Measurements from ENCODE around the gene CTAGE6.
"Not testable (repeated sequence)": the region's sequence is repeated elsewhere in the genome, so short reads cannot be mapped to it uniquely, and the experiment has no call there.

DNA sequence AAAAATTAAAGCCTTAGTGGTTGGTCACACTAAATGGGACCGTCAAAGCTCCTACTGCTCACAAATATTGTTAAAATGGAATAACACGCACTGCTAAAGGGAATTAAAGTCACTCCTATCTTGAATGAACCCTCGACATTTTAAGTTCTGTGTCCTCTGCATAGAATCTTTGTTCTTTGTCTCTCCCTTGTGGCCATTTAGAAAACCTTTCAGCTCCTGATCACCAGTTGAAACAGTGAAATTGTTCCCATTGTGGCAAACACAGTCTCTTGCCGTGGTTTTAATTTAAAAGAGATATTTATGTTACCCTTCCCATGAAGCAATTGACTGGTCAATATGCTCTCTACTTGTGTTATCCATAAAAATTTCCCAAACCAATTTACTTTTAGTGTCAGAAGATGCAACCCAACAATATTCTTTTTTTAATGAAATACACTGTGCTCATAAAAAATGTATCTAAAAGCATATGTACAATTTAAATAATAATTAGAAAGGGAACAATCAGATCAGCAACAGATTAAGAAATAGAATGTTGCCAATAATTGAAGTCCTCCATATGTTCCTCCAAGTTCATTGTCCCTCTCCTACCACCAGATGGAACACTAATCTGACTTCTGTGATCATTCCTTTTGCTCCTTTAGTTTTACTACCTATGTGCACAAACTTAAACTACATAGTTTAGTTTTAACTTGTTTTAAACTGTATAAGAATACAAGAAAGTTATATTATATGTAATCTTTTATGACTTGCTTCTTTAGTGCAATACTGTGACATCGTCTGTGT is 20.3 kb downstream of the CTAGE6 start:
- TF ChIP-seq, protein P1, sequence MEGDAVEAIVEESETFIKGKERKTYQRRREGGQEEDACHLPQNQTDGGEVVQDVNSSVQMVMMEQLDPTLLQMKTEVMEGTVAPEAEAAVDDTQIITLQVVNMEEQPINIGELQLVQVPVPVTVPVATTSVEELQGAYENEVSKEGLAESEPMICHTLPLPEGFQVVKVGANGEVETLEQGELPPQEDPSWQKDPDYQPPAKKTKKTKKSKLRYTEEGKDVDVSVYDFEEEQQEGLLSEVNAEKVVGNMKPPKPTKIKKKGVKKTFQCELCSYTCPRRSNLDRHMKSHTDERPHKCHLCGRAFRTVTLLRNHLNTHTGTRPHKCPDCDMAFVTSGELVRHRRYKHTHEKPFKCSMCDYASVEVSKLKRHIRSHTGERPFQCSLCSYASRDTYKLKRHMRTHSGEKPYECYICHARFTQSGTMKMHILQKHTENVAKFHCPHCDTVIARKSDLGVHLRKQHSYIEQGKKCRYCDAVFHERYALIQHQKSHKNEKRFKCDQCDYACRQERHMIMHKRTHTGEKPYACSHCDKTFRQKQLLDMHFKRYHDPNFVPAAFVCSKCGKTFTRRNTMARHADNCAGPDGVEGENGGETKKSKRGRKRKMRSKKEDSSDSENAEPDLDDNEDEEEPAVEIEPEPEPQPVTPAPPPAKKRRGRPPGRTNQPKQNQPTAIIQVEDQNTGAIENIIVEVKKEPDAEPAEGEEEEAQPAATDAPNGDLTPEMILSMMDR (conservative IDR thresholded peaks at IDR 0.05 in 1 of 2, IDR thresholded peaks at IDR 0.05 in 1 of 2; ENCODE audit: extremely low read depth in 1 of 2, insufficient read depth in 1 of 2, low read depth in 1 of 2, low read length in 2 of 2) = peak; percentile 56 to 68
- TF ChIP-seq EZH2 (IDR thresholded peaks at IDR 0.05; ENCODE audit: borderline replicate concordance, low read length) = not testable (repeated sequence)
